ENCODE measurements around the gene RUNX2. TPM values are rescaled to one million over a fixed set of nuclear protein-coding genes. Genes with fewer than 3 reads are reported as not detected.

Gene RUNX2
- polyA plus RNA-seq, 1 donor (not counting 4 experiments of a cell fraction or from before 2014, with no cell fraction given), result 1.4 TPM

GRCh38 chr6:45300736-45301135, 27.4 kb upstream of the RUNX2 start:
- Histone ChIP-seq H3K9me1 (ENCODE audit: control insufficient read depth, extremely low read depth, insufficient read depth, low read length) (no peaks in the 10 kb centered on the region), H3K4me1 (ENCODE audit: control insufficient read depth, extremely low read depth, insufficient read depth, low read length) (no peaks in the 10 kb centered on the region), H3K27me3 (ENCODE audit: control insufficient read depth, extremely low read depth, insufficient read depth, low read length) (no peaks in the 10 kb centered on the region), H4K20me1 (ENCODE audit: control insufficient read depth, extremely low read depth, insufficient read depth, low read length) (no peaks in the 10 kb centered on the region), H2AFZ (ENCODE audit: control insufficient read depth, low read length) (no peak overlapping the region), H3K79me2 (ENCODE audit: control insufficient read depth, insufficient read depth, low read length) (no peaks in the 10 kb centered on the region), H3K4me3 (ENCODE audit: control insufficient read depth in 2 of 3, extremely low read depth in 1 of 3, insufficient read depth in 2 of 3, low read depth in 1 of 3, low read length in 3 of 3) (no peak overlapping the region), H3K36me3 (ENCODE audit: control insufficient read depth in 2 of 2, extremely low read depth in 1 of 2, insufficient read depth in 2 of 2, low read length in 2 of 2) (no peaks in the 10 kb centered on the region), H3K9ac (ENCODE audit: control insufficient read depth, extremely low read depth, insufficient read depth, low read length) (no peak overlapping the region), H3K9me3 (ENCODE audit: control insufficient read depth, low read depth, low read length) (no peaks in the 10 kb centered on the region), H3K4me2 (ENCODE audit: control insufficient read depth, extremely low read depth, insufficient read depth, low read depth, low read length) (no peak overlapping the region), H3K27ac (ENCODE audit: control insufficient read depth, insufficient read depth, low read length) (no peak overlapping the region)
- DNase-seq (ENCODE audit: low read depth, low spot score) (no peak), FAIRE-seq (no peak)
- no peak for TF ChIP-seq EZH2 (IDR thresholded peaks at IDR 0.05; ENCODE audit: low read length)
- TF ChIP-seq, protein P1, sequence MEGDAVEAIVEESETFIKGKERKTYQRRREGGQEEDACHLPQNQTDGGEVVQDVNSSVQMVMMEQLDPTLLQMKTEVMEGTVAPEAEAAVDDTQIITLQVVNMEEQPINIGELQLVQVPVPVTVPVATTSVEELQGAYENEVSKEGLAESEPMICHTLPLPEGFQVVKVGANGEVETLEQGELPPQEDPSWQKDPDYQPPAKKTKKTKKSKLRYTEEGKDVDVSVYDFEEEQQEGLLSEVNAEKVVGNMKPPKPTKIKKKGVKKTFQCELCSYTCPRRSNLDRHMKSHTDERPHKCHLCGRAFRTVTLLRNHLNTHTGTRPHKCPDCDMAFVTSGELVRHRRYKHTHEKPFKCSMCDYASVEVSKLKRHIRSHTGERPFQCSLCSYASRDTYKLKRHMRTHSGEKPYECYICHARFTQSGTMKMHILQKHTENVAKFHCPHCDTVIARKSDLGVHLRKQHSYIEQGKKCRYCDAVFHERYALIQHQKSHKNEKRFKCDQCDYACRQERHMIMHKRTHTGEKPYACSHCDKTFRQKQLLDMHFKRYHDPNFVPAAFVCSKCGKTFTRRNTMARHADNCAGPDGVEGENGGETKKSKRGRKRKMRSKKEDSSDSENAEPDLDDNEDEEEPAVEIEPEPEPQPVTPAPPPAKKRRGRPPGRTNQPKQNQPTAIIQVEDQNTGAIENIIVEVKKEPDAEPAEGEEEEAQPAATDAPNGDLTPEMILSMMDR (optimal IDR thresholded peaks at IDR 0.05 in 1 of 3, IDR thresholded peaks at IDR 0.05 in 1 of 3, conservative IDR thresholded peaks at IDR 0.05 in 1 of 3; ENCODE audit: extremely low read depth in 1 of 3, insufficient read depth in 2 of 3, low read length in 3 of 3), result no peak
- dilution Hi-C loops (cut with MboI; ENCODE audit: extremely low pct_ligation_motif_present, low sequenced_read_pairs), result no loop called here

DNA sequence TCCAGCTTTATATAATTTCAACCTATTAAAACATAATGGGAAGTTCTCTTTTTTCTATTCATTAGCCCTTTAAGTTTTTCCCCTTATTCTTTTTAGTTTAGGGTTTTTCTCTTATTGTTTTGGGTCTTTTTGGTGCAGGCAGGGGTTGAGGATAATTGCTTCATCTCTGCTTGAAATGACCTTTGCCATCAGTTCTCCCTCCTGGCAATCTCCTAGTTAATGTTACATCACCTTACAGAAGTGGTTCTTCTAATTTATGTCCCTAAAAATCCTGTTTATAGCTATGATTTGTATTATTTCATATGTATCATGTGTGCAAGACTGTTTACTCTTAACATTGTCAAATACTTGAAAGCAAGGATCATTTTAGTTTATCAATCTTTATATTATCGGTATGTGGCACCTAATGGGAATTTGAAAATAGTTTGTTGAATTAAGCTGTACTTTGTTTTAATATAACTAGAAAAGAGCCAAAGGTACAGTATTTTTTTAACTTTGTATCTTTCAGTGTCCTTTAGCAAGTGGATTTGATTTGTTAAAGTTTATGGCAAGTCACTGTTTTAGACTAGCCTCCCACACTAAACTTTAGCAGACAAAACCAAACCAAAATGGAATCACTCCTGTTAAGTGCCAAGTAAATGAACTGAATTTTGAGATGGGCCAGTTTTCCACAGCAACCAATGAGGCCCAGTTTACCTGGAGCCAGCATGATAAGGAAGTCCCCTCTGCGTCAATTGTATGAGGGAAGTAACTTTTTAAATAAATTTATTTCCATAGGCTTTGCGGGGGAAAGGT, 26.6 kb upstream of the RUNX2 start:
- no peaks in the 10 kb centered on the region for H3K9me3 ChIP-seq (ENCODE audit: control insufficient read depth, low read depth, low read length)
- H3K36me3 ChIP-seq (ENCODE audit: control insufficient read depth in 2 of 2, extremely low read depth in 1 of 2, insufficient read depth in 2 of 2, low read length in 2 of 2), result no peaks in the 10 kb centered on the region
- no peaks in the 10 kb centered on the region for H3K79me2 ChIP-seq (ENCODE audit: control insufficient read depth, insufficient read depth, low read length)
- no peak for DNase-seq (ENCODE audit: low read depth, low spot score)
- no peaks in the 10 kb centered on the region for H3K4me1 ChIP-seq (ENCODE audit: control insufficient read depth, extremely low read depth, insufficient read depth, low read length)
- H4K20me1 ChIP-seq (ENCODE audit: control insufficient read depth, extremely low read depth, insufficient read depth, low read length), result no peaks in the 10 kb centered on the region
- H2AFZ ChIP-seq (ENCODE audit: control insufficient read depth, low read length), result no peak overlapping the region
- no peak overlapping the region for H3K4me2 ChIP-seq (ENCODE audit: control insufficient read depth, extremely low read depth, insufficient read depth, low read depth, low read length)
- H3K27ac ChIP-seq (ENCODE audit: control insufficient read depth, insufficient read depth, low read length), result no peak overlapping the region
- no peak overlapping the region for H3K4me3 ChIP-seq (ENCODE audit: control insufficient read depth in 2 of 3, extremely low read depth in 1 of 3, insufficient read depth in 2 of 3, low read depth in 1 of 3, low read length in 3 of 3)
- no peak for TF ChIP-seq EZH2 (IDR thresholded peaks at IDR 0.05; ENCODE audit: low read length)
- TF ChIP-seq, protein P1 (optimal IDR thresholded peaks at IDR 0.05 in 1 of 3, IDR thresholded peaks at IDR 0.05 in 1 of 3, conservative IDR thresholded peaks at IDR 0.05 in 1 of 3; ENCODE audit: extremely low read depth in 1 of 3, insufficient read depth in 2 of 3, low read length in 3 of 3), result no peak
- no peak overlapping the region for H3K9ac ChIP-seq (ENCODE audit: control insufficient read depth, extremely low read depth, insufficient read depth, low read length)
- H3K9me1 ChIP-seq (ENCODE audit: control insufficient read depth, extremely low read depth, insufficient read depth, low read length), result no peaks in the 10 kb centered on the region
- dilution Hi-C loops (cut with MboI; ENCODE audit: extremely low pct_ligation_motif_present, low sequenced_read_pairs), result no loop called here
- no peak for FAIRE-seq
- no peaks in the 10 kb centered on the region for H3K27me3 ChIP-seq (ENCODE audit: control insufficient read depth, extremely low read depth, insufficient read depth, low read length)
